Measurements from ENCODE around the gene WWC2.

DNA sequence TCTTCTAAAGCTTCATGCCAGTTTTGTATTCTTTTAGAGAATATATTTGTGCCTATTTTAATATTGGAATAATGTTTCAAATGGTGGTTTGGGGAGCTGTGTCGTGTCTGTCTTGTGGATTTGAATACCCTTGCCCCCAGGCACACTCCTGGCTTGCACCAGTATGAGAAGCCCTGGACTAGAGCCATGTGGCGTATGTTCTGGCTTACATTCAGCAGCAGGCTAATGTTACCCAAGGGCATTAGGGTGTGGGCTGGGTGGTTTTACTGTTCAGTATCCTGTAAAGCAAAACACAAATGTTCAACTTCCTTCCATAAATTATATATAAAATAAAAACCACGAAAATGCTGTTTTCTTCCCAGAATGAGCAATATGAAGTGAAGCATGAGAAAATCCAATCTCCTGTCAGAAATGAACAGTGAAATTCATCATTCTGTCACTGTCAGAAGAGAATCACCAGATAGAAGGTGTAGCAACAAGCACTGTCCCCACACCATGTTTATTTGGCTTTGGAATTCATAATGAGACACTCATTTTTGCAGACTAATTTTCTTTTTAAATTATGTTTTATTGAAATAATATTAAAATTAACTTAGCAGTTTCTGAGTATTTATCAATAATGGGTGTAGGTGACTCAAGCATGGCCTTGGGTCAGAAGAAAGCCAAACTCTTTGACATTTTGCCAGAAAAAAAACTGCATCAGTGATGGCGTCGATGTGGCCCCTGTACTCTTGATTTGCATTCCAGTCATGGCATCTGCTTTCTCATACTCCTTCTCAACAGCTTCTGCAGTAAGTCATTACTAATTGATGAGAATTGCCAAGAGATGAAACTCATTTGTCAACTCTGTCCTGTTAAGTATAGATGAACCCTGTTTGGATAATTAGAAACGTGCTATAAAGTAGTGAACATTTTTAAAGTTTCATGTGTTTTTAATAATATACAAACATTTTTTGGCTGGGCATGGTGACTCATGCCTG is 43.8 kb downstream of the WWC2 start:
- TF ChIP-seq, protein P1, sequence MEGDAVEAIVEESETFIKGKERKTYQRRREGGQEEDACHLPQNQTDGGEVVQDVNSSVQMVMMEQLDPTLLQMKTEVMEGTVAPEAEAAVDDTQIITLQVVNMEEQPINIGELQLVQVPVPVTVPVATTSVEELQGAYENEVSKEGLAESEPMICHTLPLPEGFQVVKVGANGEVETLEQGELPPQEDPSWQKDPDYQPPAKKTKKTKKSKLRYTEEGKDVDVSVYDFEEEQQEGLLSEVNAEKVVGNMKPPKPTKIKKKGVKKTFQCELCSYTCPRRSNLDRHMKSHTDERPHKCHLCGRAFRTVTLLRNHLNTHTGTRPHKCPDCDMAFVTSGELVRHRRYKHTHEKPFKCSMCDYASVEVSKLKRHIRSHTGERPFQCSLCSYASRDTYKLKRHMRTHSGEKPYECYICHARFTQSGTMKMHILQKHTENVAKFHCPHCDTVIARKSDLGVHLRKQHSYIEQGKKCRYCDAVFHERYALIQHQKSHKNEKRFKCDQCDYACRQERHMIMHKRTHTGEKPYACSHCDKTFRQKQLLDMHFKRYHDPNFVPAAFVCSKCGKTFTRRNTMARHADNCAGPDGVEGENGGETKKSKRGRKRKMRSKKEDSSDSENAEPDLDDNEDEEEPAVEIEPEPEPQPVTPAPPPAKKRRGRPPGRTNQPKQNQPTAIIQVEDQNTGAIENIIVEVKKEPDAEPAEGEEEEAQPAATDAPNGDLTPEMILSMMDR (IDR thresholded peaks at IDR 0.05) = no peak
- TF ChIP-seq POLR2AphosphoS5 (IDR thresholded peaks at IDR 0.05) = no peak
- TF ChIP-seq EP300 (IDR thresholded peaks at IDR 0.05; ENCODE audit: low read depth) = no peak
